GM21360 (cell line): ENCODE data around the gene CD164L2.
"Not testable (repeated sequence)": the region's sequence is repeated elsewhere in the genome, so short reads cannot be mapped to it uniquely, and the experiment has no call there.

Experiments
- ATAC-seq: cut with Tn5 transposase; IDR thresholded peaks from one replicate; pipeline ENCODE4 v1.9.1; 2021; ENCODE audit warnings: mild to moderate bottlenecking, moderate library complexity; ENCODE audit not compliant: unreplicated experiment

Gene CD164L2

DNA sequence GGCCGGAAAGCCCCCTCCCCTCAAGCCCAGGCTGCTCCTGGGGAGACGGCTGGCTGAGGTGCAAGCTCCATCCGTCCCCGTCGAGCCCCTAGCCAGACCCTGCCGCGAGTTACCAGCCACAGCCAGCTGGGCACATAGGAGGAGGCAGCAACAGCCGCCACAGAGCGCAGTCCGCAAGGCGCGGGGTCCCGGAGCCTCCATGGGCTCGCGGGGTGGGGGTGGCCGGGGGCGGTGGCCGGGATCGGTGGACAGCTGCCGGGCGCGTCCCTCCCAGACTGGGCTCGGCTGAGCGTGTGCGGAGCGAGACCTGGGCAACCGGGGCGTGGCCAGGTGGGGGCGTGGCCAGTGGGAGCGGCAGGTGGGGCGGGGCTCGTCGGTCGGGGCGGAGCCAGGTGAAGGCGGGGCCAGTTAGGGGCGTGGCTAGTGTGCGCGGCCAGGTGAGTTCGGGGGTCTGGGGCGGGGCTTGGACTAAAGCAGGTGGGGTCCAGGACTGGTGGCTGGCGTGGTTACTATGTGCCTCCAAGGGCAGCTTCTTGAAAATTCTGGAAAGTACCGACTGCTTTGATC is at the start of gene CD164L2:
CD164L2 (minus strand) TSS at position 295 of the 567 bp plus-strand sequence; CDS start at position 201, 94 bp downstream.
- ATAC-seq: no peak

- not testable (repeated sequence) for ATAC-seq
These were observed 49.6 kb upstream of the CD164L2 start for GRCh38 chr1:27432725-27433124.

- no peak for ATAC-seq
These were observed 48.4 kb upstream of the CD164L2 start for GRCh38 chr1:27431601-27431940.

DNA sequence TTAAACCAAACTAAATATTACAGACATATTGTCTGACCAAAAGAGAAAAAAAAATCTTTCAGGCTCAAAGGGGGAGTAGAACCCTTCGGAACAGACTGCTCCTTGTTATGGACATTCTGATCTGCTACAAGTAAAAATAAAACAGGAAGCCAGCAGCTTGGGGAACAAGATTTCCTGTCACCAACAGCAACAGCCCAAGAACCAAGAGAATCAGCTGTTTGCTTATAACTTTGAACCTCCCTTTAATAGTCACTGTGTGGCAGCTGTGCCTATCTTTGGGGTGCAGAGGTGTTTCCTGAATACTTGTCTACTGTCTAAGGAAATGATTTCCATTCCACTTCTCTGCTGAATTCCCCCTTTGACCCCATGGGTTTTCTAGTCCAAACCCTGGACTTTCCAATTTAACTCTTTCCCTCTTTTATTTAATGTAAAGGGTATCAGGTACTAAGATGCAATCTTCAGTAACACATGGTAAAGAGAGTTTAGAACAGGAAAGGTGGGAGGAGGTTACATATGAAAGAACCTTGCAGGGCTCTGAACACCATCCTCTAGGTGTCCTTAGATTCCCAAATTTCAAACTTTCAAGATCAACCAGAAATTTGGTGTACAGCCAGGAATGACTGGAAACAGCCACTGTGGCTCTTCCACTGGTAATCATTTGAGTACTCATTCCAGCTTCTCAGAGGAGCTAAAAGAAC is 47.9 kb upstream of the CD164L2 start:
- ATAC-seq: no peak

DNA sequence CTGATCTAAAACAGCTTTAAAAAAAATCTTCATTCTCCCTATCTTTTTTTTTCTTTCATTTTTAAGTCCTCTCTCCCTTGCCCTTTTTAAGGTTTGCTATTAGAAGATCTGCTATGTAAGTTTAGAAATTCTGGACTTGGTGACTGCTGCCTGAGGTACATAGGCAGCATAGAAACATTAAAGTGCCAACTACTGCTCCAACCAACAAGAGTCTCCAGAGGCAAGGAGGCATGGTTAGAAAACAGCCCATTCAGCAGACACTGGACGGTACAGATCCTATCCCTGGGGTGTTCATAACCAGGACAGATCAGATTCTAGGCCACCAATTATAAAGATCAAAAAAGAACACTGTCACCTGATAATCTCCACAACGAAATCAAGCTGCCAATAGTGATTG is 45.9 kb upstream of the CD164L2 start:
- no peak for ATAC-seq

DNA sequence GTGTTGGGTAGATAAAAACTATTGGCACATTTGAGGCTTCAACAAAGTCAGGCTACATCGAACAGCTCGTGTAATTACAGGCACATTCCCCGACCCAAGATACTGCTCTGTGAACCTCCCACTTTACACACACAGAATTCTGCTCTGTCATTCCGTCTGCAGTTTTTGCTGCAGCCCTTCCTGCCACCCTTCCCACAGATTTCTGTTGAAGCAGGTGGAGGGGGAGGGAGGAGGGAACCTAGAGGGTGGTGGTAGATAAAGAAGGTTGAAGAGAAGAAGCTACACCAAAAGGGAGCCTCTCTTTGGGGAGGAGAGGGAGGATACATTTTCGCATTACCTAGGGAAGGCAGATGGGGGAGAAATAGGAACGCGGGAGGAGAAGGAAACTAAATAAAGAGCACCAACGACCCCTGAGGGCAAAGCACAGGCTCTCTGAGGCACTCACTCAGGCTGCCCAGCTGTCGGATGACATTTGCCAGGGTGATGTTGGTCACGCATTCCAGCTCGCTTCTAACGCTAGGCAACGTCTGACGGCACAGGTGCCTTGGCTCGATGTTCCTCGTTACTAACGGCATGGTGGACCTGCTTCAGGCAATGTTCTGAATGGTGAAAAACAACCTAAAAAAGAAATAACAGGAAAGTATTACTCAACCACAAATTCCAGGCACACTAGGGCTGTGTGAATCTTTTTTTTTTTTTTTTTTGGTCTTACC is 45.3 kb upstream of the CD164L2 start:
- no peak for ATAC-seq

DNA sequence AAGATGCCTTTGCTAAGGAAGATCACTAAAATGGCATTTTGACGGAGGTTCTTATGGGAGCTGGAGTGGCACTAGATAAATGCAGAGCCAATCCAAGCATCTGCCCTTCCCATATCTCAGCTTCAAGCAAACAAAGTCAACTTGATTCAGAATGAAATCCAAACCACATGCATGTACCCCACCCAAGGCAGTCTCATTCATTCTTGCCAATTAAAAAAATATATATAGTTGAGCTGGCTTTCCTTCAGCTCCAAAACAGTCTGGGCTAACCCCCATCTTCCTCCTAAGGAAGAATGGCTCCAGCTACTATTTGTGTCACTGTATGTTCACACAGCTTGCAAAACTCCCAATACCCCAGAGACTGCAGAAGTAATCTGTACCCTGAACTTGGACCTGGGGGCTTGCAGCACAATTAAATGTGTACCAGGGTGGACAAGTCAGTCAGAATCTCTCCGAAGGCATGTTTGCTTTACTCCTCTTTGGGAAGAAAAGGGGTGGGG is 44.7 kb upstream of the CD164L2 start:
- ATAC-seq: no peak

DNA sequence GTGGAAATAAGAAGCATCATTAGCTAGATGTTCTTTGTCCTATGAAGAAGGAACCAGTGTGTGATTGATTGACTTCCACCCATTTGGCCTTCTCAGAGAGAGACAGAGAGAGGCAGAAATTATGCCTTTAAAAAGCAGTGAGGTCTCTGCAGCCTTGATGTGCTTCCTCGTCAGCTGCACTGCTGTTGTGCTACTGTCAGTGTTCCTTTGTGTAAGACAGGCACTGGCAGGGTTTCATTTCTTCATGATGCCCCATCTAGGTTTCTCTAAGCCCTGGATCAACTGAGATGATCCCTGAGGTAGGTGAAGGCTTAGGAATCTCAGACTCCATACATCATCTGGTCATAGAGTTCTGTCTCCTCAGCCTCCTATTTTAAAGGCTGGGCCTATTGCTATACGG is 44.2 kb upstream of the CD164L2 start:
- no peak for ATAC-seq

DNA sequence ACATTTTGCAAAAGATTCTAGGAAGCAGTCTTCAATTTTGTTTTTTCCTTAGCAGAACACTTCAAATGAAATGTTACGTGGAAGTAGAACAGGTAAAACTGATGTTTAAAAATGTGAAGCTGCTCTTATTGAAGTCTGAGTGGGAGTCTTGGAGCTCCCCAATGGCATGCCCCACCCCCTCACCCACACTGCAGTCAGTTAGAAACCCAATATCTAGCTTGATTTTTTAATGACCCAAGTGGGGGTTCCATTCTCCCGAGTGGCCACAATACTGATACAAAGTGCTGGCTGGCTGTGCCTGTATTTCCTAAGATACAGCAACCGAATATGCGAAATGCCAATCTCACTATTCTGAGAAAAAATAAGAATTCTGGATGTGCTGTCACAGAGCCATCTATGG is 40.6 kb upstream of the CD164L2 start:
- ATAC-seq: no peak

DNA sequence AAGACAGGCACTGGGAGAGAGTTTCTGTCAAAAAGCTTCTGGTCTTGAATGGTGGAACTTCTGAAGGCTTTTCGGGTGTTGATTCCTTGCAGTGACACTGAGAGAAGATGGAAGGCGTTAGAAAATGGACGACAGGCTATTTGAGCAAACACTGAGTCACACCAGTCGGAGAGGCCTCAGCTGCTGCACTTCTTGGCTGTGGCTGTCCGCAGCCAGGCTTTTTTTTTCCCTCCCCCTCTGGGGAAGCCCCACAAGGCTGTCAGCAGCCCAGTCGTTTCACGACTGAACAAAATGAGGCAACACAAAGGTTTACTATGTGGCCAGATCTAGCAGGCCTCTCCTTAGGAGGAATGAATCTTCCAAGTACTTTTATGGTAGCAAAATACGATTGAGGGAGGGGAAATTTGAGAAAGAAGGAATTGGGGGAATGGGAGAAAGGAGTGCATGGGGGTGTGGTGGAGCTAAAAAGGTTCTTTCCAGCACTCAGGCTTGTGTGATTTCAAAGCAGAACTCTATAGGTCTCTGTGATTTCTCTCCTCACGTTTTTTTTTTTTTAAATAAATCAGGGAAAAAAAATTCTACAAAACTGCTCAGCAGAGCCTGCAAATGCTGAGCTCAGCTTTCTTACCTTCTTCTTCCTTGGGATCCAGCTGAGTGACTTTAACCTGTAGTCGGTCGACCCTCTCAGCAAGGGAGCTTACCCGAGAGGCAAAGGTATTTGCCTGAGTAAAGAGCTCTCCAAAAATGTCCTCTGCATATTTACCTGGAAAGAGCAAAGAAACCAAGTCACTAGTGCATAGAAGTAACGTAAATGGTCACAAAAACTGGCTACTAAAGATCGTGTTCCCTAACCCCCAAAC is 35.4 kb upstream of the CD164L2 start:
- ATAC-seq: no peak

DNA sequence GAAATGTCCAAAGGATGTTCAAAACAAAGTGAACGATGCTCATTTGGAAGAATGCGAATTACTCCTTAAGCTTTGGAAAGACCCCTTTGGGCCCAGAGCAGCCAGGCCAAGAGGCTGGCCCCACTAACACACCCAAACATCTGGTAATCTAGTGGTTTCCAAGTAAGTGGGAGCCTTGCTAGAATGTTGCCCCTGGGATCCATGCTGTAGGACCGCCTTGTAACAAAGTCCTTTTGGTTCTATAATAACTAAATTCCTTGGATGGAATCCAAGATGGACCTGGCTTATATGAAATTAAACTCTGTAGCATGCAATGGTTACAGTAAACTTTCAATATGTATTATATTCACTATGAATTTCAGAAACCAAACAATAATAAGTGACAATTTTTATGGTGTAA is 34.6 kb upstream of the CD164L2 start:
- ATAC-seq: no peak

DNA sequence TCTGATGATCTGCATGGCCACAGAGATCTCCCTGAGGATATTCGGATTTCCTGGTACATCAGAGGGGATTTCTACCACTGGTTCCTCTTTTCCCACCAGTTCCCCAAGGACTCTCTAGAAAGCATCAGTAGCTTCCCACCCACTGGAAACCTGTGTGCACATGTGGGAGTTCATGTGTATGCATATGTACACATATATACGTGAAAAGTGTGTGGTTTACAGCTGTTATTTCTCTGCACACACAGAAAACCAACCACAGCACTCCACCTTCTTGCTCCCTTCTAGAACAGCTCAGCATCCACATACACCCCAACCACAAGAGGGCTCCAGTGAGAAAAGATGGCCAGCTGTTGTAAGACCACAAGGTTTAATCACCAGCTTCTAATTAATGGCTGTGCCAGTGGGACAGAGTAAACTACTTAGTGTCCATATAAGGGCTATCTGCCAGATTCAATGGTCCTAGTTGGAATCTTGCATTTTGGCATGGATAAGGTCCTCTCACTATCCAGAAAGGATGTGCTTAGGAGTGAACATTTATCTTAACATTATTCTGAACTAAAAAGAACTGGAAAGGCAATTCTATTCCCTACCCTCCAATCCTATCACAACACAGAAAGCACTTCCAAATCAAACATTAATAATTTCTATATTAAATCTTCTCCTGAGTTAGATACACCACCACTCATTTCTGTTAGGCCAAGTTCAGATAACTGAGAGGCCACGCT is 33.4 kb upstream of the CD164L2 start:
- no peak for ATAC-seq

- ATAC-seq: no peak
These were observed 31.0 kb upstream of the CD164L2 start for GRCh38 chr1:27414091-27414490.

DNA sequence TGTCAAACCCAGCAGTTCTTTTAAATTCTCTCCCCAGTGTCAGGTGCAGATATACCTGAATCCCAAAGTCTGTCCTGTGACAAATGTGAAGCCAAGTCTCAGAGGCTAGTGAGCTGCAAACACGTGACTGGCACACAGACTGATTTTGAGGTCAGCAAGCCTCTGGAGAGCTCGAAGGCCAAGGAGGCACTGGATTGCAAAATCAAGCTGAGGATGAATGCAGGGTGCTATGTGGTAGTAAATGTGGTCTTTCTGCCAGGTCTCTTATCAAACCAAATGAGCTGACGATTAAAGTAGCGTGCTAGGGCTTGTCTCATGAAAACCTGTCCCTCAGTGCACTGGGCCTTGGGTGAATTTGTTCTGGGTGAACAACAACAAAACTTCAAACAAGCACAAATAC is 29.9 kb upstream of the CD164L2 start:
- no peak for ATAC-seq

DNA sequence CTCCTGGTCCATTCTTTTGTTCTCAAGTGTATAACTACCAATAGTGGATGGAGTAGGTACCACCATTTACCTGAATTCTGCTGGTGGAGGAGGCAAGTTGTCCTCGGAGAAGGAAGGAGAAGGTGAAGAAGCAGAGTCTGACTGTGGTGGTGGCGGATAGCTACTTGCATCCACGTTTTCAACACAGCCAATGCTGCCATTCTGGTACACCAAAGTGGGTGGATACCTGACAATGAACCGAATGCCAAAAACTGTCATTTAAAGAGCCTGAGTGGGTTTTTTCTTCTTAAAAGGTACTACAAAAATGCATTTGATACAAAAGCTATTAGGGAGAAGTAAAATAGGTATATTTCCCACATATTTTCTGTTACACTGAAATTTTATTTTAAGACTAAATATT is 29.4 kb upstream of the CD164L2 start:
- ATAC-seq: no peak

DNA sequence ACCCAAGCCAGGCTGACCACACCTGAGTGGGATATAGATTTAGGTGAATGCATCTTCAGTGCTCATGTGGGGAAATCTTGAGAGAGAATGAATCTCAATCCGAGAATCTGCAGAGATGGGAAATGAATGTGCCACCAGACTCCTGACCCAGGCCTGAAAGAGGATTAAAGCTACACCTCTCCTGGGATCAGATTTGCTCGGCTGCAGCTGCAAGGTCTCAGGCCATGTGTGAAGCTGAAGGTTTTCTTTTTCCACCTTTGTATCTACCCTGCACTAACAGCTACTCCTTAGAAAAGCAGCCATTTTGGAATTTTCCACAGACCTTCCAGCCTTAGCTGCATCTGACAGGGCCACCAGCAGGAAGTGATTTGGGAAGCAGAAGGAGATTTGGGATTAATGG is 27.6 kb upstream of the CD164L2 start:
- no peak for ATAC-seq

GRCh38 chr1:27409669-27410068 is 26.5 kb upstream of the CD164L2 start:
- no peak for ATAC-seq

DNA sequence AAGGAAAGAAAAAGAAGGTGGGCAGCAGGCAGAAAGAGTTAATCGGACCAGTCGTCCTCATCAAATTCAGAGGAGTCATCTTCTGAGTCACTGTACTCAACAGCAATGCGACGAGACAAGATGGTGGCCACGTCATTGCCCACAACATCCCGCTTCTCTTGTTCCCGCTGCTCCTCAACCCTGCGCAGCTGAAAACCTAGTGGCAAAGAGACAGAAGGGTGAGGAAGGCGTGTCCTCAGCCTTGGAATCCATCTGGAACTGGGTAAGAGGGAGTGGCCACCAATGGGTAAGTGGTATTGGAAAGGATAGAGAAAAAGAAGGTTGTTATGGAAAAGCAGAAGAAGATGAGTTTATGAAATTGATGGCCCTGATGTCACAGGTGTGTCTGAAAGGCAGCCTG is 25.0 kb upstream of the CD164L2 start:
- no peak for ATAC-seq

DNA sequence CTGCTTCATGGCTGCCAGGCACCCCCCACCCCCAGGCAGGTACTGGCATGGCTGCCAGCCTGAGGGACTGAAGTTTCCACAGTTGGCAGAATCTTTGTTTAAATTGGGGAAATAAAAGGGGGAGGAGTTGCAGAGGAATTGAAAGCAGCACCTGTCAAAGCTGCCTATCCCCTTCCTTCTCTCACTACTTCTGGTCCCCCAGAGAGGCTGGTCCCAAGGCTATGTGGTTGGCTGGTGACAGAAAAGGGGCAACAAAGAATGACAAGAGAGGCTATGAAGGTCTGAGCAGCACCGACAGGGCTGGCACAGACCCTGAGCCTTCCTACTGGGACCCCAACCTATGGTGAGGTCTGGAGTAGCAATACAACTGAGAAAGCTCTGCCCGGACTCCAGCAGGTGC is 23.7 kb upstream of the CD164L2 start:
- not testable (repeated sequence) for ATAC-seq

DNA sequence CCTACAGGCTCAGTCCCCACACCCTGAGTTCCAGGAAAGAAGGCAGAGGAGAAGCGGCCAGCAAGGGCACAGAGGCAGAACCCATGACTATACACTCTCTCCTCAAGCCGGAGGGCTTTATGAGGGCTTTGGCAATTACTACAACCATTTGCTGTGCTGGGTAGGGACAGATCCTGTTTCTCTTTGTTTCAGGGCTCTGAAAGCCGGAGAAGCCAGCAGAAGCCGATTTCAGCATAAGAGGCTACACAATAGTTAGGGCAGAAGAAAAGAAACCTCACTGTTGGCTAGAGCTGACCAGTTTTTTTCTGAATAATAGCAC is 23.2 kb upstream of the CD164L2 start:
- ATAC-seq: no peak
